HG03159 (cell line): ENCODE measurements around the gene OBSL1.

Source experiments
- ATAC-seq: cut with Tn5 transposase; IDR thresholded peaks from one replicate; pipeline ENCODE4 v1.9.1; 2021; ENCODE audit warnings: mild to moderate bottlenecking, moderate library complexity; ENCODE audit not compliant: unreplicated experiment

Gene OBSL1

GRCh38 chr2:219516888-219517287 lies 54.5 kb downstream of the OBSL1 start:
- no peak for ATAC-seq

- no peak for ATAC-seq
Measured at GRCh38 chr2:219515874-219516629, 55.3 kb downstream of the OBSL1 start.

GRCh38 chr2:219514836-219515235 lies 56.5 kb downstream of the OBSL1 start:
- ATAC-seq, result no peak

GRCh38 chr2:219514196-219514761 lies 57.1 kb downstream of the OBSL1 start, which contains the start of gene ASIC4:
Gene ASIC4 (plus strand): TSS chr2:219514482. CDS start chr2:219514725, 243 bp downstream.
- ATAC-seq, result no peak

- no peak for ATAC-seq
Measured at GRCh38 chr2:219513787-219514186, 57.6 kb downstream of the OBSL1 start.

- ATAC-seq, result no peak
Measured at GRCh38 chr2:219512524-219513216, 58.7 kb downstream of the OBSL1 start.

- ATAC-seq, result no peak
Measured at GRCh38 chr2:219511547-219512325, 59.6 kb downstream of the OBSL1 start.

- ATAC-seq, result no peak
Measured at GRCh38 chr2:219510512-219511135, 60.7 kb downstream of the OBSL1 start.

- ATAC-seq, result peak; percentile 77
Measured at GRCh38 chr2:219509780-219510511, 61.4 kb downstream of the OBSL1 start.

GRCh38 chr2:219508971-219509779 lies 62.2 kb downstream of the OBSL1 start:
- peak; percentile 26 for ATAC-seq

- no peak for ATAC-seq
Measured at GRCh38 chr2:219508444-219508734, 63.0 kb downstream of the OBSL1 start.

- ATAC-seq, result no peak
Measured at GRCh38 chr2:219507581-219508443, 63.5 kb downstream of the OBSL1 start.

- ATAC-seq, result no peak
Measured at GRCh38 chr2:219506802-219507526, 64.4 kb downstream of the OBSL1 start.

GRCh38 chr2:219506153-219506801 lies 65.1 kb downstream of the OBSL1 start:
- ATAC-seq, result no peak

- no peak for ATAC-seq
Measured at GRCh38 chr2:219505585-219505984, 65.8 kb downstream of the OBSL1 start.

GRCh38 chr2:219502618-219503017 lies 68.7 kb downstream of the OBSL1 start:
- ATAC-seq, result no peak

GRCh38 chr2:219501849-219502248 lies 69.5 kb downstream of the OBSL1 start:
- no peak for ATAC-seq
